Left lung (tissue), 10 donors: Measurements from ENCODE around the gene HIBCH. TPM values are rescaled to one million over a fixed set of nuclear protein-coding genes. Genes with fewer than 3 reads are reported as not detected.

Source experiments
- ATAC-seq: fragments of 200-7000 bp; cut with Tn5 transposase; one replicate; pipeline ENCODE4 v1.9.1; 2020; ENCODE audit warnings: moderate library complexity
- DNase-seq, 4 donors: peaks; one replicate each; pipeline ENCODE4 v3.0.0-alpha.2; 2013 to 2020
- H3K27ac ChIP-seq, 2 donors: fragments of 200-600 bp; sonication (generic) in 1 of 2; one replicate each; pipeline versions ENCODE4 v1.5.0 to v1.8.0; 2020 to 2021
- H3K27me3 ChIP-seq, 2 donors: fragments of 200-600 bp; sonication (generic) in 1 of 2; one replicate each; pipeline versions ENCODE4 v1.5.0 to v1.8.0; 2020 to 2021
- H3K36me3 ChIP-seq, 2 donors: fragments of 200-600 bp; sonication (generic) in 1 of 2; one replicate each; pipeline versions ENCODE4 v1.5.0 to v1.8.0; 2020 to 2021
- H3K4me1 ChIP-seq, 2 donors: fragments of 200-600 bp; one replicate each; pipeline ENCODE4 v1.8.0; 2021
- H3K4me3 ChIP-seq, 2 donors: fragments of 200-600 bp; sonication (generic) in 1 of 2; one replicate each; pipeline versions ENCODE4 v1.5.0 to v1.8.0; 2020 to 2021; ENCODE audit warnings: mild to moderate bottlenecking in 1 of 2
- H3K9me3 ChIP-seq, 2 donors: fragments of 200-600 bp; sonication (generic) in 1 of 2; one replicate each; pipeline versions ENCODE4 v1.5.0 to v1.8.0; 2020 to 2021
- CTCF ChIP-seq, 2 donors: fragments of 200-600 bp; sonication (generic) in 1 of 2; IDR thresholded peaks; one replicate each; pipeline versions ENCODE4 v1.5.0 to v1.8.0; 2021; ENCODE audit warnings: antibody characterized with exemption in 2 of 2
- intact Hi-C, 2 donors: fragments of 100-400 bp; cut with DNase I; formaldehyde crosslinking; loops; one replicate each; pipeline versions ENCODE4 v1.11.2 to v1.14.2; 2022
- polyA plus RNA-seq, 6 donors: library from polyadenylated mRNA; unstranded; fragments of 120-200 nt; gene quantifications; one replicate each; pipeline ENCODE4 v1.2.1, GENCODE V29; 2013; ENCODE audit not compliant: insufficient read length in 6 of 6
- total RNA-seq, 2 donors: library from RNA; stranded (reverse); fragmentation: NEBNext Ultra II Directional; extraction: Animal tissue kit (Norgen Biotek cat#: 25700); gene quantifications; one replicate each; pipeline ENCODE4 v1.2.1, GENCODE V29; 2021
- donor health status: DM: no; HTN: yes; CAD: no.
- donor health status: DM: no; HTN: no; CAD: no.

Gene HIBCH
- total and polyA plus RNA-seq, 8 donors, result 31.8 to 86.8 (median 71.9) TPM

GRCh38 chr2:190199109-190199508, 120.5 kb downstream of the HIBCH start:
- no peak for ATAC-seq
- Histone ChIP-seq H3K9me3 (no peaks in the 10 kb centered on the region), H3K4me3 (no peak overlapping the region), H3K36me3 (peaks cover 0 to 9% of the 10 kb centered on the region in 2 donors), H3K27ac (no peak overlapping the region), H3K4me1 (no peaks in the 10 kb centered on the region), H3K27me3 (no peaks in the 10 kb centered on the region)
- DNase-seq, result no peak
- no peak for TF ChIP-seq CTCF (IDR thresholded peaks at IDR 0.05)
- intact Hi-C loops, result no loop called here

- Histone ChIP-seq H3K36me3 (peaks cover 0 to 9% of the 10 kb centered on the region in 2 donors), H3K9me3 (no peaks in the 10 kb centered on the region), H3K27ac (no peak overlapping the region), H3K27me3 (no peaks in the 10 kb centered on the region), H3K4me3 (no peak overlapping the region), H3K4me1 (no peaks in the 10 kb centered on the region)
- ATAC-seq (no peak), DNase-seq (no peak)
- intact Hi-C loops, result no loop called here
- no peak for TF ChIP-seq CTCF (IDR thresholded peaks at IDR 0.05)
These were observed 122.4 kb downstream of the HIBCH start for GRCh38 chr2:190197143-190197720.

- no peak overlapping the region for H3K27ac ChIP-seq
- intact Hi-C loops, result no loop called here
- no peak overlapping the region for H3K4me3 ChIP-seq
- H3K4me1 ChIP-seq, result no peaks in the 10 kb centered on the region
- ATAC-seq (no peak), DNase-seq (no peak)
- TF ChIP-seq CTCF (IDR thresholded peaks at IDR 0.05), result no peak
- H3K27me3 ChIP-seq, result no peaks in the 10 kb centered on the region
- H3K36me3 ChIP-seq, result no peaks in the 10 kb centered on the region
- H3K9me3 ChIP-seq, result no peaks in the 10 kb centered on the region
These were observed 129.0 kb downstream of the HIBCH start for GRCh38 chr2:190190507-190191162.

- DNase-seq, result no peak
- Histone ChIP-seq H3K4me1 (no peaks in the 10 kb centered on the region), H3K9me3 (no peaks in the 10 kb centered on the region), H3K27ac (no peak overlapping the region), H3K36me3 (no peaks in the 10 kb centered on the region), H3K4me3 (no peak overlapping the region), H3K27me3 (no peaks in the 10 kb centered on the region)
- intact Hi-C loops, result no loop called here
- TF ChIP-seq CTCF (IDR thresholded peaks at IDR 0.05), result no peak
- no peak for ATAC-seq
These were observed 131.3 kb downstream of the HIBCH start for GRCh38 chr2:190188289-190188688.

GRCh38 chr2:190186238-190186637, 133.4 kb downstream of the HIBCH start:
- intact Hi-C loops, result no loop called here
- no peaks in the 10 kb centered on the region for H3K36me3 ChIP-seq
- H3K27me3 ChIP-seq, result peaks cover 0 to 2% of the 10 kb centered on the region in 2 donors
- no peak overlapping the region for H3K27ac ChIP-seq
- no peak for TF ChIP-seq CTCF (IDR thresholded peaks at IDR 0.05)
- no peak for DNase-seq
- no peak for ATAC-seq
- H3K9me3 ChIP-seq, result no peaks in the 10 kb centered on the region
- H3K4me1 ChIP-seq, result peaks cover 0 to under 1% of the 10 kb centered on the region in 2 donors
- no peak overlapping the region for H3K4me3 ChIP-seq
